HepG2 (cell line): Measurements from ENCODE around the gene PCSK6. TPM values are rescaled to one million over a fixed set of nuclear protein-coding genes. Genes with fewer than 3 reads are reported as not detected.

ENCODE experiments used
- ATAC-seq: fragments of 200-7000 bp; cut with Tn5 transposase; 3 replicates; pipeline ENCODE4 v1.9.1; 2020; ENCODE audit warnings: mild to moderate bottlenecking, moderate library complexity
- BruUV-seq: library from RNA; stranded (reverse); fragments of 400-500 nt; replicated peaks from 2 replicates; lab custom pipeline; 2021; lab: Mats Ljungman, UMichigan
- CTCF ChIA-PET: fragments of 300-600 bp; formaldehyde crosslinking; extraction: SDS; loops from one replicate; lab custom pipeline; 2021; ENCODE audit warnings: low total read pairs, inconsistent platforms, low intra/inter-chr PET ratio; lab: Yijun Ruan, JAX
- POLR2A ChIA-PET: fragments of 350-600 bp; sonication (Branson Sonifier 250); formaldehyde crosslinking; loops from one replicate; lab custom pipeline; 2020; ENCODE audit warnings: antibody characterized with exemption, inconsistent platforms; lab: Yijun Ruan, JAX
- DNase-seq: peaks from one replicate; pipeline ENCODE4 v3.0.0-alpha.2; 2015; ENCODE audit warnings: low spot score
- FAIRE-seq: peaks from 3 replicates; lab custom pipeline; 2011; peaks lifted over from hg19 to GRCh38; lab: Jason Lieb, UNC
- H2AFZ ChIP-seq: one replicate; pipeline ENCODE4 v1.6.1; 2011; ENCODE audit warnings: low read length, inconsistent platforms
- H3K27ac ChIP-seq: fragments of 300-600 bp; 3 replicates; pipeline ENCODE4 v1.8.0; 2011; ENCODE audit warnings: mixed run types, mild to moderate bottlenecking, mixed read lengths, low read length, inconsistent platforms; ENCODE audit not compliant: insufficient read depth; ENCODE audit errors: extremely low read length
- H3K27me3 ChIP-seq, 2 experiments: fragments of 200-600 bp in 1 of 2; 2 replicates in 1 of 2; 3 replicates in 1 of 2; pipeline versions ENCODE4 v1.6.0 to v1.8.0; 2011; ENCODE audit warnings: low read length in 2 of 2, mild to moderate bottlenecking in 2 of 2, moderate library complexity in 2 of 2, inconsistent platforms in 1 of 2; ENCODE audit not compliant: insufficient read depth in 2 of 2, control insufficient read depth in 1 of 2
- H3K36me3 ChIP-seq, 2 experiments: fragments of 200-600 bp in 1 of 2; replicated peaks in 1 of 2; 2 replicates in 1 of 2; 3 replicates in 1 of 2; pipeline versions ENCODE4 v1.5.1 to v1.8.0; 2011; ENCODE audit warnings: low read length in 2 of 2, inconsistent platforms in 1 of 2; ENCODE audit not compliant: insufficient read depth in 2 of 2, control insufficient read depth in 1 of 2
- H3K4me1 ChIP-seq: 2 replicates; pipeline ENCODE4 v1.5.1; 2012; ENCODE audit warnings: low read length, inconsistent platforms; ENCODE audit not compliant: insufficient read depth
- H3K4me2 ChIP-seq: 2 replicates; pipeline ENCODE4 v1.6.0; 2011; ENCODE audit warnings: low read depth, low read length, inconsistent platforms
- H3K4me3 ChIP-seq, 3 experiments: fragments of 200-600 bp in 1 of 3; sonication (generic), shearing (Covaris generic) in 1 of 3; replicated peaks in 1 of 3; 2 replicates each; pipeline ENCODE4 v1.5.1; 2011 to 2016; ENCODE audit warnings: low read length in 3 of 3, inconsistent platforms in 2 of 3, low read depth in 2 of 3, mild to moderate bottlenecking in 2 of 3, control low read depth in 1 of 3, mixed read lengths in 1 of 3; ENCODE audit not compliant: insufficient read depth in 1 of 3
- H3K79me2 ChIP-seq: one replicate; pipeline ENCODE4 v1.6.1; 2011; ENCODE audit warnings: low read length, inconsistent platforms; ENCODE audit not compliant: insufficient read depth
- H3K9ac ChIP-seq: 2 replicates; pipeline ENCODE4 v1.6.0; 2011; ENCODE audit warnings: mild to moderate bottlenecking, low read depth, low read length, inconsistent platforms; ENCODE audit not compliant: insufficient read depth
- H3K9me3 ChIP-seq: 2 replicates; pipeline ENCODE4 v1.5.1; 2012; ENCODE audit warnings: mild to moderate bottlenecking, low read length
- H4K20me1 ChIP-seq: 2 replicates; pipeline ENCODE4 v1.6.0; 2011; ENCODE audit warnings: inconsistent platforms, mild to moderate bottlenecking, low read length, moderate library complexity; ENCODE audit not compliant: insufficient read depth
- FOXK1 ChIP-seq: sonication (generic); formaldehyde crosslinking; IDR thresholded peaks from 2 replicates; pipeline ENCODE4 v1.4.0; 2020; ENCODE audit warnings: low read depth, missing genetic modification reagents, borderline replicate concordance
- PHF20 ChIP-seq: sonication (generic); formaldehyde crosslinking; IDR thresholded peaks from 2 replicates; pipeline ENCODE4 v1.5.0; 2020; ENCODE audit warnings: mild to moderate bottlenecking, missing genetic modification reagents
- TOPORS ChIP-seq: sonication (generic); formaldehyde crosslinking; IDR thresholded peaks from 2 replicates; pipeline ENCODE4 v1.8.0; 2023; ENCODE audit warnings: mild to moderate bottlenecking, missing genetic modification reagents
- ZKSCAN8 ChIP-seq: IDR thresholded peaks from 2 replicates; pipeline ENCODE4 v1.6.1; 2016; ENCODE audit warnings: borderline replicate concordance, missing genetic modification reagents, missing compliant biosample characterization
- ZNF335 ChIP-seq: sonication (generic); formaldehyde crosslinking; IDR thresholded peaks from 2 replicates; pipeline ENCODE4 v1.4.0; 2020; ENCODE audit warnings: missing genetic modification reagents
- ZNF44 ChIP-seq: sonication (generic); formaldehyde crosslinking; IDR thresholded peaks from 2 replicates; pipeline ENCODE4 v1.5.1; 2020; ENCODE audit warnings: mild to moderate bottlenecking, missing genetic modification reagents
- WGBS: methylation state at CpG from one replicate; pipeline ENCODE4 v1.1.6; 2017; ENCODE audit warnings: low lambda C conversion rate; 5-methylcytosine and 5-hydroxymethylcytosine counted together
- in situ Hi-C: cut with HindIII; loops from 2 replicates; pipeline ENCODE4 v1.10.0; 2017; ENCODE audit warnings: low pct_unique_long_range_greater_than_20kb; ENCODE audit not compliant: extremely low pct_ligation_motif_present
- intact Hi-C: fragments of 100-400 bp; cut with micrococcal nuclease; formaldehyde crosslinking; loops from one replicate; pipeline ENCODE4 v1.10.0; 2022; ENCODE audit not compliant: unreplicated experiment
- polyA plus RNA-seq, 8 experiments: library from polyadenylated mRNA; depleted of rRNA in 3 of 8; stranded (reverse) in 7 of 8; unstranded in 1 of 8; fragments of >200 nt; fragmentation: Illumina TruSeq in 4 of 8; extraction: Trizol in 4 of 8; gene quantifications; 2 replicates each; pipeline versions ENCODE4 v1.2.1 to v1.2.3, GENCODE V29; 2011 to 2016; ENCODE audit warnings: low read depth in 4 of 8, missing spikeins in 1 of 8, mixed read lengths in 1 of 8; ENCODE audit not compliant: insufficient read depth in 1 of 8
- total RNA-seq, 5 experiments: library from RNA; depleted of rRNA; stranded (reverse); fragments of >200 nt; fragmentation: Illumina TruSeq; extraction: Trizol; gene quantifications; 2 replicates each; pipeline ENCODE4 v1.2.3, GENCODE V29; 2016; ENCODE audit warnings: low read depth in 1 of 5
- TF ChIP-seq, protein P1 (sequence below): fragments of 450-650 bp; IDR thresholded peaks from 2 replicates; pipeline ENCODE4 v1.6.1; 2016
- TF ChIP-seq, protein P2 (sequence below): sonication (generic); formaldehyde crosslinking; IDR thresholded peaks from 2 replicates; pipeline ENCODE4 v1.4.0; 2020; ENCODE audit warnings: missing genetic modification reagents
- TF ChIP-seq, protein P3 (sequence below): sonication (generic); formaldehyde crosslinking; IDR thresholded peaks from 2 replicates; pipeline ENCODE4 v1.4.0; 2020; ENCODE audit warnings: missing genetic modification reagents

The PCSK6 gene
- total and polyA plus RNA-seq, 2 of the 13 experiments (the other 11 are each of a cell fraction or from before 2014, with no cell fraction given), result 56.5 to 155 TPM

DNA sequence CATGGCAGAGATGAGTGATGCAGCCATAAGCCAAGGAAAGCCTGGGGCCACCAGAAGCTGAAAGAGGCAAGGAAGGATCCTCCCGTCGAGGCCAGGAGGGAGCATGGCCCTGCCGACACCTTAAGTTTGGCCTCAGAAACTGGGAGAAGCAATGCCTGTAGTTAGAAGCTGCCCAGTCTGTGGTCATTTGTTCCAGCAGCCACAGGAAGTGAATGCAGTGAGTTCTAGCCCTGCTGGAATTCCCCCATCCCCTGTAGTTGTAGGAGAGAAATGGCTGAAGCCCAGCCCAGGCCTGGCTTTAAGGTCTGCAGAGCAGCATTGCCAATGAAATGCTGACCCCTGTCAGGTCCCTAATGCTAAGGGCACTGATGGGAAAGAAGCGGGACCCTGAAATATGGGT, 225.5 kb downstream of the PCSK6 start:
- FAIRE-seq, result no peak
- no peaks in the 10 kb centered on the region for H4K20me1 ChIP-seq
- in situ Hi-C loops (loop anchor here (25.0 kb wide), 2 partner anchors 352 to 602 kb away; partner anchors contain the start of gene LRRK1), intact Hi-C loops (no loop called here)
- no peaks in the 10 kb centered on the region for H3K9me3 ChIP-seq
- no peak overlapping the region for H3K27ac ChIP-seq
- H3K4me3 ChIP-seq, result no peak overlapping the region
- ChIA-PET CTCF (no interaction called here), POLR2A (no interaction called here)
- WGBS, result 50% methylated on average over 3 of the region's 4 CpGs
- H3K27me3 ChIP-seq, result peaks cover 0 to 7% of the 10 kb centered on the region in 2 experiments; a peak in 3 of 5 replicates
- H2AFZ ChIP-seq, result no peak overlapping the region
- no peak overlapping the region for H3K9ac ChIP-seq
- H3K79me2 ChIP-seq, result no peaks in the 10 kb centered on the region
- no peaks in the 10 kb centered on the region for H3K36me3 ChIP-seq
- DNase-seq, result no peak
- H3K4me1 ChIP-seq, result peaks cover 2% of the 10 kb centered on the region
- peak; percentile 9 for ATAC-seq
- TF ChIP-seq ZNF44 (no peak), FOXK1 (CRISPR knock-in tag) (no peak), ZNF335 (CRISPR knock-in tag) (no peak)
- H3K4me2 ChIP-seq, result no peak overlapping the region
- BruUV-seq, result no TSS peak

DNA sequence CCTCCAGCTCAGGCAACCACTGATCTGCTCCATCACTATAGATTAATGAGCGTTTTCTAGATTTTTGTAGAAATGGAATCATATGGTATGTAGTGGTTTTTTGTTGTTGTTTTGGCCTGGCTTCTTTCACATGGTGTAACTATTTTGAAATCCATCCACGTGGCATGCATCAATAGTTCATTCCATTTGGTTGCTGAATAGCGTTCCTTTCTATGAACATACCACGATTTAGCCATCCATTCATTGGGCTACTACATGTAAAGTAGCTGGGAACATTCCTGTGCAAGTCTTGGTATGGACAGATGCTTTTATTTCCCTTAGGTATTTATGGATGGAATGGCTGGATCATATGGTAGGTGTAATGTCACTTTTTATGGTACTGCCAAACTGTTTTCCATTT, 227.0 kb downstream of the PCSK6 start:
- BruUV-seq, result no TSS peak
- peaks cover 0 to 11% of the 10 kb centered on the region in 2 experiments; a peak in 3 of 5 replicates for H3K27me3 ChIP-seq
- no peak for FAIRE-seq
- H3K4me3 ChIP-seq, result no peak overlapping the region
- no peaks in the 10 kb centered on the region for H3K36me3 ChIP-seq
- no peak overlapping the region for H2AFZ ChIP-seq
- TF ChIP-seq, protein P1, sequence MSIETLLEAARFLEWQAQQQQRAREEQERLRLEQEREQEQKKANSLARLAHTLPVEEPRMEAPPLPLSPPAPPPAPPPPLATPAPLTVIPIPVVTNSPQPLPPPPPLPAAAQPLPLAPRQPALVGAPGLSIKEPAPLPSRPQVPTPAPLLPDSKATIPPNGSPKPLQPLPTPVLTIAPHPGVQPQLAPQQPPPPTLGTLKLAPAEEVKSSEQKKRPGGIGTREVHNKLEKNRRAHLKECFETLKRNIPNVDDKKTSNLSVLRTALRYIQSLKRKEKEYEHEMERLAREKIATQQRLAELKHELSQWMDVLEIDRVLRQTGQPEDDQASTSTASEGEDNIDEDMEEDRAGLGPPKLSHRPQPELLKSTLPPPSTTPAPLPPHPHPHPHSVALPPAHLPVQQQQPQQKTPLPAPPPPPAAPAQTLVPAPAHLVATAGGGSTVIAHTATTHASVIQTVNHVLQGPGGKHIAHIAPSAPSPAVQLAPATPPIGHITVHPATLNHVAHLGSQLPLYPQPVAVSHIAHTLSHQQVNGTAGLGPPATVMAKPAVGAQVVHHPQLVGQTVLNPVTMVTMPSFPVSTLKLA, result 0 out of 2 replicates have a peak, but pooled peaks have one; percentile 6
- no peak for TF ChIP-seq TOPORS (CRISPR knock-in tag)
- TF ChIP-seq, protein P2, sequence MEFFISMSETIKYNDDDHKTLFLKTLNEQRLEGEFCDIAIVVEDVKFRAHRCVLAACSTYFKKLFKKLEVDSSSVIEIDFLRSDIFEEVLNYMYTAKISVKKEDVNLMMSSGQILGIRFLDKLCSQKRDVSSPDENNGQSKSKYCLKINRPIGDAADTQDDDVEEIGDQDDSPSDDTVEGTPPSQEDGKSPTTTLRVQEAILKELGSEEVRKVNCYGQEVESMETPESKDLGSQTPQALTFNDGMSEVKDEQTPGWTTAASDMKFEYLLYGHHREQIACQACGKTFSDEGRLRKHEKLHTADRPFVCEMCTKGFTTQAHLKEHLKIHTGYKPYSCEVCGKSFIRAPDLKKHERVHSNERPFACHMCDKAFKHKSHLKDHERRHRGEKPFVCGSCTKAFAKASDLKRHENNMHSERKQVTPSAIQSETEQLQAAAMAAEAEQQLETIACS (CRISPR knock-in tag), result no peak
- no peak for TF ChIP-seq ZKSCAN8 (CRISPR knock-in tag)
- TF ChIP-seq, protein P3, sequence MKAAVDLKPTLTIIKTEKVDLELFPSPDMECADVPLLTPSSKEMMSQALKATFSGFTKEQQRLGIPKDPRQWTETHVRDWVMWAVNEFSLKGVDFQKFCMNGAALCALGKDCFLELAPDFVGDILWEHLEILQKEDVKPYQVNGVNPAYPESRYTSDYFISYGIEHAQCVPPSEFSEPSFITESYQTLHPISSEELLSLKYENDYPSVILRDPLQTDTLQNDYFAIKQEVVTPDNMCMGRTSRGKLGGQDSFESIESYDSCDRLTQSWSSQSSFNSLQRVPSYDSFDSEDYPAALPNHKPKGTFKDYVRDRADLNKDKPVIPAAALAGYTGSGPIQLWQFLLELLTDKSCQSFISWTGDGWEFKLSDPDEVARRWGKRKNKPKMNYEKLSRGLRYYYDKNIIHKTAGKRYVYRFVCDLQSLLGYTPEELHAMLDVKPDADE (CRISPR knock-in tag), result no peak
- no peak for TF ChIP-seq PHF20 (CRISPR knock-in tag)
- TF ChIP-seq, all 625 proteins: peak for 1
- DNase-seq (no peak), ATAC-seq (no peak)
- Histone ChIP-seq H3K9ac (no peak overlapping the region), H3K27ac (no peak overlapping the region), H3K4me2 (no peak overlapping the region), H3K9me3 (no peaks in the 10 kb centered on the region), H4K20me1 (no peaks in the 10 kb centered on the region), H3K4me1 (peaks cover 11% of the 10 kb centered on the region), H3K79me2 (no peaks in the 10 kb centered on the region)
- in situ Hi-C loops, result loop anchor here (25.0 kb wide), 2 partner anchors 350 to 600 kb away; partner anchors contain the start of gene LRRK1
- intact Hi-C loops, result no loop called here
- POLR2A ChIA-PET, result no interaction called here
- WGBS, result 33% methylated on average over 4 of the region's 4 CpGs
- CTCF ChIA-PET, result no interaction called here
